ENCODE results near the gene FDPS.

DNA sequence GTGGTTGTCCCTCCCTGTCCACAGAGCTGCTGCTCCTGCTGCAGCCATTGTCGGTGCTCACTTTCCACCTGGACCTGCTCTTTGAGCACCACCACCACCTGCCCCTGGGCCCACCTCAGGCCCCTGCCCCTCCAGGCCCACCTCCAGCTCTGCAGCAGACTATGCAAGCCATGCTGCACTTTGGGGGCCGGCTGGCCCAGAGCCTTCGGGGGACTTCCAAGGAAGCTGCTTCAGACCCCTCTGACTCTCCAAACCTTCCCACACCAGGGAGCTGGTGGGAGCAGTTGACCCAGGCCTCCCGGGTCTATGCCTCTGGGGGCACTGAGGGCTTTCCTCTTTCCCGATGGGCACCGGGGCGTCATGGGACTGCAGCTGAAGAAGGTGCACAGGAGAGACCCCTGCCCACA lies 18.0 kb downstream of the FDPS start:
- TF ChIP-seq, protein P1, sequence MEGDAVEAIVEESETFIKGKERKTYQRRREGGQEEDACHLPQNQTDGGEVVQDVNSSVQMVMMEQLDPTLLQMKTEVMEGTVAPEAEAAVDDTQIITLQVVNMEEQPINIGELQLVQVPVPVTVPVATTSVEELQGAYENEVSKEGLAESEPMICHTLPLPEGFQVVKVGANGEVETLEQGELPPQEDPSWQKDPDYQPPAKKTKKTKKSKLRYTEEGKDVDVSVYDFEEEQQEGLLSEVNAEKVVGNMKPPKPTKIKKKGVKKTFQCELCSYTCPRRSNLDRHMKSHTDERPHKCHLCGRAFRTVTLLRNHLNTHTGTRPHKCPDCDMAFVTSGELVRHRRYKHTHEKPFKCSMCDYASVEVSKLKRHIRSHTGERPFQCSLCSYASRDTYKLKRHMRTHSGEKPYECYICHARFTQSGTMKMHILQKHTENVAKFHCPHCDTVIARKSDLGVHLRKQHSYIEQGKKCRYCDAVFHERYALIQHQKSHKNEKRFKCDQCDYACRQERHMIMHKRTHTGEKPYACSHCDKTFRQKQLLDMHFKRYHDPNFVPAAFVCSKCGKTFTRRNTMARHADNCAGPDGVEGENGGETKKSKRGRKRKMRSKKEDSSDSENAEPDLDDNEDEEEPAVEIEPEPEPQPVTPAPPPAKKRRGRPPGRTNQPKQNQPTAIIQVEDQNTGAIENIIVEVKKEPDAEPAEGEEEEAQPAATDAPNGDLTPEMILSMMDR (IDR thresholded peaks at IDR 0.05) = no peak
- no peak for TF ChIP-seq EZH2 (IDR thresholded peaks at IDR 0.05; ENCODE audit: borderline replicate concordance, insufficient read depth, low read depth, low read length, poor library complexity, severe bottlenecking)
